ENCODE measurements around the gene CPA4. TPM values are rescaled to one million over a fixed set of nuclear protein-coding genes. Genes with fewer than 3 reads are reported as not detected.

The CPA4 gene
- total RNA-seq, 2 donors from 2014 or later: 0.23 TPM; not detected in 1

DNA sequence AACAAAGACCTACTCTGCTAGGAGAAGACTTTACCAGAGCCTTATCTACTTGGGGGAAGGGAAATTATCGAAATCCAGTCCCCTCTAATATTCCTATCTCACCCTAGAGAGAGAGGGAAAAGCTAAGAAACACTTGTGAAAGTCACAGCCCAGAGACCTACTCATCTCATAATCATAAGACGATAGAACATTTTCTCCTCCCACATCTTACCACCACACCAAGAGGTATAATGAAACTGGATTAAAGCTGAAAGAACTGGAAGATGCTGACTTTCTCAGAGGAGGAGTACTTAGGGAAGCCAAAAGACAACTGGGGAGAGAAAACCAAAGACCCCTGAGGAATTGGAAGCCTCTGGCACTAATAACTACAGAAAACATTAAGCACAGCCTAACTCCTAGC lies 40.9 kb downstream of the CPA4 start:
- Histone ChIP-seq H3K4me3 (no peak overlapping the region), H3K27ac (no peak overlapping the region), H3K4me1 (replicated peaks) (no peaks in the 10 kb centered on the region), H3K36me3 (no peaks in the 10 kb centered on the region), H3K9me3 (no peaks in the 10 kb centered on the region), H3K27me3 (replicated peaks; ENCODE audit: insufficient read depth) (no peaks in the 10 kb centered on the region)
- intact Hi-C loops (cut with DNase I): no loop called here
- DNase-seq (ENCODE audit: low spot score): no peak
- TF ChIP-seq, protein P1, sequence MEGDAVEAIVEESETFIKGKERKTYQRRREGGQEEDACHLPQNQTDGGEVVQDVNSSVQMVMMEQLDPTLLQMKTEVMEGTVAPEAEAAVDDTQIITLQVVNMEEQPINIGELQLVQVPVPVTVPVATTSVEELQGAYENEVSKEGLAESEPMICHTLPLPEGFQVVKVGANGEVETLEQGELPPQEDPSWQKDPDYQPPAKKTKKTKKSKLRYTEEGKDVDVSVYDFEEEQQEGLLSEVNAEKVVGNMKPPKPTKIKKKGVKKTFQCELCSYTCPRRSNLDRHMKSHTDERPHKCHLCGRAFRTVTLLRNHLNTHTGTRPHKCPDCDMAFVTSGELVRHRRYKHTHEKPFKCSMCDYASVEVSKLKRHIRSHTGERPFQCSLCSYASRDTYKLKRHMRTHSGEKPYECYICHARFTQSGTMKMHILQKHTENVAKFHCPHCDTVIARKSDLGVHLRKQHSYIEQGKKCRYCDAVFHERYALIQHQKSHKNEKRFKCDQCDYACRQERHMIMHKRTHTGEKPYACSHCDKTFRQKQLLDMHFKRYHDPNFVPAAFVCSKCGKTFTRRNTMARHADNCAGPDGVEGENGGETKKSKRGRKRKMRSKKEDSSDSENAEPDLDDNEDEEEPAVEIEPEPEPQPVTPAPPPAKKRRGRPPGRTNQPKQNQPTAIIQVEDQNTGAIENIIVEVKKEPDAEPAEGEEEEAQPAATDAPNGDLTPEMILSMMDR (IDR thresholded peaks at IDR 0.05): no peak
- TF ChIP-seq POLR2AphosphoS5 (IDR thresholded peaks at IDR 0.05) (no peak), POLR2A (IDR thresholded peaks at IDR 0.05) (no peak)
- WGBS: 84% methylated on average over 2 of the region's 2 CpGs

DNA sequence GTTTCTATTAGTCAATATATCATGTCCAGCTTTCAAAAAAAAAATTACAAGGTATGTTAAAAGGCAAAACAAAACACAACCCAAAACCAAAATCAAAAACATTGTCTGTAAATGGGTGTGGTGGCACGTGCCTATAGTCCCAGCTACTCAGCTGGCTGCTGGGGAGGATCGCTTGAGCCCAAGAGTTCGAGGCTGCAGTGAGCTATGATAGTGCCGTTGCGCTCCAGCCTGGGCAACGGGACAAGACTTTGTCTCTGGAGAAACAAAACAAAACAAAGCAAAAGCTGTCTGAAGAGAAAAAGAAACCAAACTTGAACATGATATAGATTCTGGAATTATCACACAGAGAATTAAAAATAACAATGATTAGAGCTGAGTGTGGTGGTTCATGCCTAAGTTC lies 41.3 kb downstream of the CPA4 start:
- no peaks in the 10 kb centered on the region for H3K27me3 ChIP-seq (replicated peaks; ENCODE audit: insufficient read depth)
- WGBS: 52% methylated on average over 6 of the region's 6 CpGs
- TF ChIP-seq, protein P1 (IDR thresholded peaks at IDR 0.05): no peak
- no peak for TF ChIP-seq POLR2AphosphoS5 (IDR thresholded peaks at IDR 0.05)
- no peak for TF ChIP-seq POLR2A (IDR thresholded peaks at IDR 0.05)
- H3K9me3 ChIP-seq: no peaks in the 10 kb centered on the region
- H3K36me3 ChIP-seq: no peaks in the 10 kb centered on the region
- no peak overlapping the region for H3K4me3 ChIP-seq
- DNase-seq (ENCODE audit: low spot score): no peak
- intact Hi-C loops (cut with DNase I): no loop called here
- H3K4me1 ChIP-seq (replicated peaks): no peaks in the 10 kb centered on the region
- no peak overlapping the region for H3K27ac ChIP-seq

DNA sequence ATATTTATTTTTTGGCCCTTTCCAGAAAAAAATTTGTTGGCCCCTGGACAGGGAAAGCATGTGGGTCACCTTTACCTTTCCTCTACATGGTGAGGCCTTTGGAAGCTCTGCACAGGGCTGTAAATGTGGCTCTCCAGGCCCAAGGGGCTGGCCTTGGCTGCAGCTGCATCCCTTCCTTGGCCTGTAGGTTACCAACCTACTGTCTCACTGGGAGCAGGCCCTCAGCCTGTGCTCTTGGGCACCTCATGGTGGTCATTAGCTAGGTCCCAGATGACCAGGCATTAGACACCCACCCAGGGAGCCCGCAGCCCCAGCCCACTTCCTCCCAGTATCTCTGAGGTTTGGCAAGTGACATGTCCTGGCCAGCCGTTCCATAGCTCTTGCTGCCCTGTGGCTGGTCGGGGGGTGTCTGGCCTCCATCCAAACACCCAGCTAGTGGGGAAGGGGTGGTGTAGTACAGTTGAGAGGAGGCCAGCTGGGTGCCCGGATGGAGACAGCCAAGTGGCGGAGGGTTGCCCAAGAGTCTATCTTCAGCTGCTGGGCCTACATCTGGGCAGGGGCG lies 44.5 kb downstream of the CPA4 start:
- intact Hi-C loops (cut with DNase I): no loop called here
- DNase-seq (ENCODE audit: low spot score): no peak
- Histone ChIP-seq H3K36me3 (no peaks in the 10 kb centered on the region), H3K27me3 (replicated peaks; ENCODE audit: insufficient read depth) (no peaks in the 10 kb centered on the region), H3K4me1 (replicated peaks) (no peaks in the 10 kb centered on the region), H3K4me3 (no peak overlapping the region), H3K27ac (no peak overlapping the region), H3K9me3 (no peaks in the 10 kb centered on the region)
- TF ChIP-seq, protein P1 (IDR thresholded peaks at IDR 0.05): no peak
- TF ChIP-seq POLR2AphosphoS5 (IDR thresholded peaks at IDR 0.05) (no peak), POLR2A (IDR thresholded peaks at IDR 0.05) (no peak)
- 80% methylated on average over 5 of the region's 6 CpGs for WGBS

DNA sequence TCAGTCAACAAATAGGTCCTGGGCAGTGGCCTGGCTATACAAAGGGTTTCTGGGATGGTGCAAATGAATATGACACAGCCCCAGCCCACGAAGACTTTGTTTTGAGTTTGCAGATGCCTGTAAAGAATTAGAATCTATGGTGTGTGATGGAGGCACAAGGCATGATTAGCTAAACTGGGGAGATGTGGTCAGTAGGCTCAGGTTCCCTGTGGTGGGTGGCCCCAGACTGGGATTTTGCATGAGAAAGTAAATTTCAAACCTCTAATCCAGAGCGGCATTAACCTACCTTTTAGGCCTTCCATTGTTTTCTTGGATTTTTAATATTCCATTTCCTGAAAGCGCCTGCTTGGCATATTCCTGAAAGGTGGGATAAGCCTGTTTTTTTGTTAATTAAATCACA lies 45.3 kb downstream of the CPA4 start:
- TF ChIP-seq POLR2AphosphoS5 (IDR thresholded peaks at IDR 0.05) (no peak), POLR2A (IDR thresholded peaks at IDR 0.05) (no peak)
- TF ChIP-seq, protein P1 (IDR thresholded peaks at IDR 0.05): no peak

DNA sequence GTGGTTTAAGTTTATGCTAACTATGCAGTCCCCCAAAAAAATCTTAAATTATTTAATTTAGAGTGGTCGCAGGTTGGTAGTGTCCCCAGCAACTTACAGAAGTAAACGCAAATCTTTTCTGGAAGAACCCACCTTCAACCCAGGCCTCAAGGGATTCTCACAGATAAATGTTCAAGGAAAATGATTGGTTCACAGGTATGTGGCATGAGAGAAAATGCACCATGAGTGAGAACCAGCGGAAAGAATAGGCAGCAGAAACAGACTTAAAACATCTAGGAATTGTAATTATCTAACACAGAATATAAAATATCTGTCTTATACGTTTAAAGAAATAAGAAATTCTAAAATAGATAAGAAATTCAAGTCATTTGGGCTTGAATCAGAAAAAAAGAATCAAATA lies 48.9 kb downstream of the CPA4 start:
- H3K27me3 ChIP-seq (replicated peaks; ENCODE audit: insufficient read depth): no peaks in the 10 kb centered on the region
- H3K4me1 ChIP-seq (replicated peaks): no peaks in the 10 kb centered on the region
- H3K9me3 ChIP-seq: no peaks in the 10 kb centered on the region
- H3K4me3 ChIP-seq: no peak overlapping the region
- intact Hi-C loops (cut with DNase I): no loop called here
- no peak for DNase-seq (ENCODE audit: low spot score)
- TF ChIP-seq, protein P1 (IDR thresholded peaks at IDR 0.05): no peak
- TF ChIP-seq POLR2A (IDR thresholded peaks at IDR 0.05): no peak
- no peak for TF ChIP-seq POLR2AphosphoS5 (IDR thresholded peaks at IDR 0.05)
- WGBS: over 99% methylated on average over 4 of the region's 4 CpGs
- no peaks in the 10 kb centered on the region for H3K36me3 ChIP-seq
- H3K27ac ChIP-seq: no peak overlapping the region

More for the DNA sequence above, 45.3 kb downstream of the CPA4 start:
- no peaks in the 10 kb centered on the region for H3K27me3 ChIP-seq (replicated peaks; ENCODE audit: insufficient read depth)
- H3K9me3 ChIP-seq: no peaks in the 10 kb centered on the region
- 88% methylated on average over 3 of the region's 3 CpGs for WGBS
- no peaks in the 10 kb centered on the region for H3K4me1 ChIP-seq (replicated peaks)
- no peak for DNase-seq (ENCODE audit: low spot score)
- no peak overlapping the region for H3K4me3 ChIP-seq
- no peaks in the 10 kb centered on the region for H3K36me3 ChIP-seq
- intact Hi-C loops (cut with DNase I): no loop called here
- H3K27ac ChIP-seq: no peak overlapping the region
